HepG2 (cell line): ENCODE data around the gene GNL2. TPM values are rescaled to one million over a fixed set of nuclear protein-coding genes. Genes with fewer than 3 reads are reported as not detected.
A peak's percentile ranks its signal among the peaks of the same experiment; 100 is the strongest.

Experiments
- ADNP ChIP-seq: sonication (generic); formaldehyde crosslinking; IDR thresholded peaks from 2 replicates; pipeline ENCODE4 v1.4.0; 2020; ENCODE audit warnings: missing genetic modification reagents
- BRCA1 ChIP-seq: sonication (generic); formaldehyde crosslinking; IDR thresholded peaks from 2 replicates; pipeline ENCODE4 v1.4.0; 2020; ENCODE audit warnings: missing genetic modification reagents
- HIVEP1 ChIP-seq: sonication (generic); formaldehyde crosslinking; IDR thresholded peaks from 2 replicates; pipeline ENCODE4 v1.4.0; 2020; ENCODE audit warnings: mild to moderate bottlenecking, missing genetic modification reagents
- KDM1A ChIP-seq: IDR thresholded peaks from 2 replicates; pipeline ENCODE4 v1.6.1; 2016; ENCODE audit warnings: missing compliant biosample characterization
- NCOA1 ChIP-seq: sonication (generic); formaldehyde crosslinking; IDR thresholded peaks from 2 replicates; pipeline ENCODE4 v1.9.0; 2021; ENCODE audit warnings: missing genetic modification reagents
- NONO ChIP-seq, 2 experiments: fragments of 450-650 bp in 1 of 2; sonication (generic) in 1 of 2; formaldehyde crosslinking in 1 of 2; IDR thresholded peaks in 1 of 2; conservative IDR thresholded peaks in 1 of 2; 2 replicates each; pipeline versions ENCODE4 v1.6.1 to v1.8.0; 2017 to 2022; ENCODE audit warnings: mild to moderate bottlenecking in 1 of 2, missing genetic modification reagents in 1 of 2, moderate library complexity in 1 of 2
- ZBTB3 ChIP-seq: sonication (generic); formaldehyde crosslinking; IDR thresholded peaks from 2 replicates; pipeline ENCODE4 v1.4.0; 2020; ENCODE audit warnings: low read depth, mild to moderate bottlenecking, moderate library complexity, missing genetic modification reagents, borderline replicate concordance
- ZBTB49 ChIP-seq: sonication (generic); formaldehyde crosslinking; IDR thresholded peaks from 2 replicates; pipeline ENCODE4 v1.4.0; 2020; ENCODE audit warnings: missing genetic modification reagents, borderline replicate concordance
- ZBTB7A ChIP-seq: sonication (generic); formaldehyde crosslinking; IDR thresholded peaks from 2 replicates; pipeline ENCODE4 v1.8.0; 2022; ENCODE audit warnings: mild to moderate bottlenecking, missing genetic modification reagents
- ZBTB7B ChIP-seq: sonication (generic); formaldehyde crosslinking; IDR thresholded peaks from 2 replicates; pipeline ENCODE4 v1.4.0; 2020; ENCODE audit warnings: missing genetic modification reagents
- ZMYM4 ChIP-seq: sonication (generic); formaldehyde crosslinking; IDR thresholded peaks from 2 replicates; pipeline ENCODE4 v1.8.1; 2023; ENCODE audit warnings: mild to moderate bottlenecking, missing genetic modification reagents
- ZNF33A ChIP-seq: sonication (generic); formaldehyde crosslinking; IDR thresholded peaks from 2 replicates; pipeline ENCODE4 v1.5.1; 2020; ENCODE audit warnings: missing genetic modification reagents, mild to moderate bottlenecking, moderate library complexity, borderline replicate concordance
- ZNF580 ChIP-seq: IDR thresholded peaks from 2 replicates; pipeline ENCODE4 v1.6.1; 2016; ENCODE audit warnings: low read depth, borderline replicate concordance
- polyA plus RNA-seq, 8 experiments: library from polyadenylated mRNA; depleted of rRNA in 3 of 8; stranded (reverse) in 7 of 8; unstranded in 1 of 8; fragments of >200 nt; fragmentation: Illumina TruSeq in 4 of 8; extraction: Trizol in 4 of 8; gene quantifications; 2 replicates each; pipeline versions ENCODE4 v1.2.1 to v1.2.3, GENCODE V29; 2011 to 2016; ENCODE audit warnings: low read depth in 4 of 8, missing spikeins in 1 of 8, mixed read lengths in 1 of 8; ENCODE audit not compliant: insufficient read depth in 1 of 8
- total RNA-seq, 5 experiments: library from RNA; depleted of rRNA; stranded (reverse); fragments of >200 nt; fragmentation: Illumina TruSeq; extraction: Trizol; gene quantifications; 2 replicates each; pipeline ENCODE4 v1.2.3, GENCODE V29; 2016; ENCODE audit warnings: low read depth in 1 of 5
- TF ChIP-seq, protein P1 (sequence below): sonication (generic); formaldehyde crosslinking; IDR thresholded peaks from 2 replicates; pipeline ENCODE4 v1.4.0; 2020; ENCODE audit warnings: missing genetic modification reagents
- TF ChIP-seq, protein P2 (sequence below): IDR thresholded peaks from 2 replicates; pipeline ENCODE4 v1.4.0; 2020; ENCODE audit warnings: mild to moderate bottlenecking, missing genetic modification reagents
- TF ChIP-seq, protein P3 (sequence below): sonication (generic); formaldehyde crosslinking; IDR thresholded peaks from 2 replicates; pipeline ENCODE4 v1.8.0; 2022; ENCODE audit warnings: missing genetic modification reagents, mild to moderate bottlenecking, moderate library complexity, borderline replicate concordance

Gene GNL2
- total and polyA plus RNA-seq, 2 of the 13 experiments (the other 11 are each of a cell fraction or from before 2014, with no cell fraction given): 32.1 to 72.1 TPM

- TF ChIP-seq KDM1A (CRISPR knock-in tag) (peak; percentile 95), ZBTB49 (CRISPR knock-in tag) (no peak), ZMYM4 (CRISPR knock-in tag) (peak; percentile 65), ADNP (0 out of 2 replicates have a peak, but pooled peaks have one; percentile 45), ZNF580 (CRISPR knock-in tag) (0 out of 2 replicates have a peak, but pooled peaks have one; percentile 35), NONO (IDR thresholded peaks at IDR 0.05) (no peak), NONO (CRISPR knock-in tag; conservative IDR thresholded peaks at IDR 0.05) (peak; percentile 18; the same call in 1 of the 2 replicates), ZBTB7B (CRISPR knock-in tag) (peak; percentile 62; the same call in 1 of the 2 replicates), BRCA1 (CRISPR knock-in tag) (no peak), ZBTB3 (CRISPR knock-in tag) (no peak), HIVEP1 (CRISPR knock-in tag) (0 out of 2 replicates have a peak, but pooled peaks have one; percentile 38), ZNF33A (CRISPR knock-in tag) (no peak), NCOA1 (CRISPR knock-in tag) (peak; percentile 41; the same call in 1 of the 2 replicates), ZBTB7A (CRISPR knock-in tag) (peak; percentile 78)
- TF ChIP-seq, protein P1, sequence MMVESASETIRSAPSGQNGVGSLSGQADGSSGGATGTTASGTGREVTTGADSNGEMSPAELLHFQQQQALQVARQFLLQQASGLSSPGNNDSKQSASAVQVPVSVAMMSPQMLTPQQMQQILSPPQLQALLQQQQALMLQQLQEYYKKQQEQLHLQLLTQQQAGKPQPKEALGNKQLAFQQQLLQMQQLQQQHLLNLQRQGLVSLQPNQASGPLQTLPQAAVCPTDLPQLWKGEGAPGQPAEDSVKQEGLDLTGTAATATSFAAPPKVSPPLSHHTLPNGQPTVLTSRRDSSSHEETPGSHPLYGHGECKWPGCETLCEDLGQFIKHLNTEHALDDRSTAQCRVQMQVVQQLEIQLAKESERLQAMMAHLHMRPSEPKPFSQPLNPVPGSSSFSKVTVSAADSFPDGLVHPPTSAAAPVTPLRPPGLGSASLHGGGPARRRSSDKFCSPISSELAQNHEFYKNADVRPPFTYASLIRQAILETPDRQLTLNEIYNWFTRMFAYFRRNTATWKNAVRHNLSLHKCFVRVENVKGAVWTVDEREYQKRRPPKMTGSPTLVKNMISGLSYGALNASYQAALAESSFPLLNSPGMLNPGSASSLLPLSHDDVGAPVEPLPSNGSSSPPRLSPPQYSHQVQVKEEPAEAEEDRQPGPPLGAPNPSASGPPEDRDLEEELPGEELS (CRISPR knock-in tag): no peak
- TF ChIP-seq, protein P2, sequence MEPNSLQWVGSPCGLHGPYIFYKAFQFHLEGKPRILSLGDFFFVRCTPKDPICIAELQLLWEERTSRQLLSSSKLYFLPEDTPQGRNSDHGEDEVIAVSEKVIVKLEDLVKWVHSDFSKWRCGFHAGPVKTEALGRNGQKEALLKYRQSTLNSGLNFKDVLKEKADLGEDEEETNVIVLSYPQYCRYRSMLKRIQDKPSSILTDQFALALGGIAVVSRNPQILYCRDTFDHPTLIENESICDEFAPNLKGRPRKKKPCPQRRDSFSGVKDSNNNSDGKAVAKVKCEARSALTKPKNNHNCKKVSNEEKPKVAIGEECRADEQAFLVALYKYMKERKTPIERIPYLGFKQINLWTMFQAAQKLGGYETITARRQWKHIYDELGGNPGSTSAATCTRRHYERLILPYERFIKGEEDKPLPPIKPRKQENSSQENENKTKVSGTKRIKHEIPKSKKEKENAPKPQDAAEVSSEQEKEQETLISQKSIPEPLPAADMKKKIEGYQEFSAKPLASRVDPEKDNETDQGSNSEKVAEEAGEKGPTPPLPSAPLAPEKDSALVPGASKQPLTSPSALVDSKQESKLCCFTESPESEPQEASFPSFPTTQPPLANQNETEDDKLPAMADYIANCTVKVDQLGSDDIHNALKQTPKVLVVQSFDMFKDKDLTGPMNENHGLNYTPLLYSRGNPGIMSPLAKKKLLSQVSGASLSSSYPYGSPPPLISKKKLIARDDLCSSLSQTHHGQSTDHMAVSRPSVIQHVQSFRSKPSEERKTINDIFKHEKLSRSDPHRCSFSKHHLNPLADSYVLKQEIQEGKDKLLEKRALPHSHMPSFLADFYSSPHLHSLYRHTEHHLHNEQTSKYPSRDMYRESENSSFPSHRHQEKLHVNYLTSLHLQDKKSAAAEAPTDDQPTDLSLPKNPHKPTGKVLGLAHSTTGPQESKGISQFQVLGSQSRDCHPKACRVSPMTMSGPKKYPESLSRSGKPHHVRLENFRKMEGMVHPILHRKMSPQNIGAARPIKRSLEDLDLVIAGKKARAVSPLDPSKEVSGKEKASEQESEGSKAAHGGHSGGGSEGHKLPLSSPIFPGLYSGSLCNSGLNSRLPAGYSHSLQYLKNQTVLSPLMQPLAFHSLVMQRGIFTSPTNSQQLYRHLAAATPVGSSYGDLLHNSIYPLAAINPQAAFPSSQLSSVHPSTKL (CRISPR knock-in tag): peak; percentile 17; the same call in 1 of the 2 replicates
- TF ChIP-seq, protein P3, sequence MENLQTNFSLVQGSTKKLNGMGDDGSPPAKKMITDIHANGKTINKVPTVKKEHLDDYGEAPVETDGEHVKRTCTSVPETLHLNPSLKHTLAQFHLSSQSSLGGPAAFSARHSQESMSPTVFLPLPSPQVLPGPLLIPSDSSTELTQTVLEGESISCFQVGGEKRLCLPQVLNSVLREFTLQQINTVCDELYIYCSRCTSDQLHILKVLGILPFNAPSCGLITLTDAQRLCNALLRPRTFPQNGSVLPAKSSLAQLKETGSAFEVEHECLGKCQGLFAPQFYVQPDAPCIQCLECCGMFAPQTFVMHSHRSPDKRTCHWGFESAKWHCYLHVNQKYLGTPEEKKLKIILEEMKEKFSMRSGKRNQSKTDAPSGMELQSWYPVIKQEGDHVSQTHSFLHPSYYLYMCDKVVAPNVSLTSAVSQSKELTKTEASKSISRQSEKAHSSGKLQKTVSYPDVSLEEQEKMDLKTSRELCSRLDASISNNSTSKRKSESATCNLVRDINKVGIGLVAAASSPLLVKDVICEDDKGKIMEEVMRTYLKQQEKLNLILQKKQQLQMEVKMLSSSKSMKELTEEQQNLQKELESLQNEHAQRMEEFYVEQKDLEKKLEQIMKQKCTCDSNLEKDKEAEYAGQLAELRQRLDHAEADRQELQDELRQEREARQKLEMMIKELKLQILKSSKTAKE (CRISPR knock-in tag): 0 out of 2 replicates have a peak, but pooled peaks have one; percentile 37
These were observed 34.3 kb downstream of the GNL2 start (continued) for GRCh38 chr1:37561133-37562132.
